Measurements from ENCODE around the gene KCNMB1.

Gene KCNMB1

DNA sequence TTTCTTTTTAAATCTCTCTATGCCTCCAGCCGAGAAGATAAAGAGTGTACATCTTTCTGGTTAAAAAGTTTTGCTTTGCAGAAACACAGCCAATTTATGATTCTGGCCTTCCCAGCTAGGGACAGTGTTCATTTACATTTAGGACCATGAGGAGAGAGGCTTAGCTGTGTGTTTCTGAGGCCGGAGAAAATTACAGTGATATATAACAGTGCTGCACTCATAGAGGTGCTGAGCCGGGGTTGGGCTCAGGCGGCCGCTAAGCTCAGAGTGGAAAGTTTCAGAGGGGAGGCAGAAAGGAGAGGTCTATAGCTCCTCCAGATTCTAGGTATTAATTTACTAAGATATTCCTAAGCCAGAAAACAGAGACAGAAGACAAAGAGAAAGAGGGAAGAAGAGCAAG is 54.5 kb downstream of the KCNMB1 start:
- DNase-seq (ENCODE audit: low read depth): no peak
- TF ChIP-seq CTCF (IDR thresholded peaks at IDR 0.05; ENCODE audit: low read length, missing control alignments): no peak
- no peak overlapping the region for H3K4me3 ChIP-seq (replicated peaks; ENCODE audit: low read depth, low read length)

DNA sequence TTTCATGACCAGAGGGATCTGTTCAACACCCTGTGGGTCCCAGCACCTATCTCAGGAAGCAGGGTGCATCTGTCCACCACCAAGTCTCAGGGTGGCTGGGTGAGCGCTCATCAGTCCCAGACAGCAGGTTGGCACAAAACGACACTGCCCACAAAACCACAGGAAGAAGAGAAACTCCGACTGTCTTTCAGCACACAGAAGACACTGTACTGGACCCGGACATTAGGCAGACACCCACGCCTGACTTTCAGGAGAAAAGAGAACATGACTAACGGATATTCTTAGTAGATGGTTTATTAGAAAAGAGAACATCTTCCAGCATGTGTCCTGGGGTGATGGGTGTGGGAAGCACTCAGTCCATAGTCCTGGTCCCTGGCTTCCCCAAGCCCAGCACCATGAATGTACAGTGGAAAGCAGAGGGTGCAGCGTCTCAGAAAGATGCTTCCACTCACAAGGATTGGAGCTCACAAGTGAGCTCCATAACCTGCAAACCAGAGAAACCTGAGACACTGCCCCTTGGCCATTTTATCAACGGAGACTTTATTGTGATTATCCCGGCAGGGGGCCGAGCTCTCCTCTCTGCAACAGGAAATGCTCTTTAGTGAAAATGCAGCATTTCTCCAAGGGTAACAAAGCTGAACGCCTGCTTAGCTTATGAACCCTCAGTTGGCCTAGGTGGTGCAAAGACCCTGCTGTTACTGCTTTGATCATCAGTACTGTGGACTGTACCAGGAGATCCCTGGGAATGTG is 55.8 kb downstream of the KCNMB1 start:
- TF ChIP-seq CTCF (IDR thresholded peaks at IDR 0.05; ENCODE audit: low read length, missing control alignments): no peak
- H3K4me3 ChIP-seq (replicated peaks; ENCODE audit: low read depth, low read length): no peak overlapping the region
- no peak for DNase-seq (ENCODE audit: low read depth)

DNA sequence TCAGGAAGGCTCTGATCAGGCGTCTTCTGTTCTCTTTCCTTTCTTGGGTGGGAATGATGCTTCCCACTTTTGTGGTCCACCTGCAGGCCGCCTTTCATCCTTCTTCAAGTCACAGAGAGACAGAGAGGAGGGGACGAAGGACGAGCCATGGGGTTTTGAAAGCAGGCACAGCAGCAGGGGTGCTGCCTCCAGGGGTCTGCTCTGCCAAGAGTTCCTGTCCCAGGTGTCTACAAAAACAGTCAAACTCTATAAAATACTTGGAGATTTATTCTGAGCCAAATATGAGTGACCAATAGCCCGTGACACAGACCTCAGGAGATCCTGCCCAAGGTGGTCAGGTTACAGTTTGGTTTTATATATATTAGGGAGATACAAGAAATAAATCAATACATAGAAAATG is 57.1 kb downstream of the KCNMB1 start:
- DNase-seq (ENCODE audit: low read depth): no peak
- TF ChIP-seq CTCF (IDR thresholded peaks at IDR 0.05; ENCODE audit: low read length, missing control alignments): no peak
- no peak overlapping the region for H3K4me3 ChIP-seq (replicated peaks; ENCODE audit: low read depth, low read length)

- no peak overlapping the region for H3K4me3 ChIP-seq (replicated peaks; ENCODE audit: low read depth, low read length)
- TF ChIP-seq CTCF (IDR thresholded peaks at IDR 0.05; ENCODE audit: low read length, missing control alignments): no peak
- no peak for DNase-seq (ENCODE audit: low read depth)
Observed at GRCh38 chr5:170330568-170331054, 58.6 kb downstream of the KCNMB1 start.

DNA sequence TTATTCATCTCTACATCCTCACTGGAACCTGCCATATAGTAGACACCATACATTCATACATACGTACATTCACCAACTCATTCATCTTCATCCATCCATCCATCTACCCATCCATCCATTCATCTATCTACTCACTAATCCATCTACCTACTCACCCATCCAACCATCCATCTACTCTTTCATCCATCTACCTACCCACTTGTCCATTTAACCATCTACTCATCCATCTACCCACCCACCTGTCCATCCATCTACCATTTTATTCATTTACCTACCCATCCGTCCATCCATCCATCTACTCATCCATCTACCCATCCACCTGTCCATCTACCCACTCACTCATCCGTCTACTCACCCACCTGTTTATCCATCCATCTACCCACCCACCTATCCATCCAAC is 59.6 kb downstream of the KCNMB1 start:
- no peak overlapping the region for H3K4me3 ChIP-seq (replicated peaks; ENCODE audit: low read depth, low read length)
- DNase-seq (ENCODE audit: low read depth): no peak
- TF ChIP-seq CTCF (IDR thresholded peaks at IDR 0.05; ENCODE audit: low read length, missing control alignments): no peak

- no peak for DNase-seq (ENCODE audit: low read depth)
- TF ChIP-seq CTCF (IDR thresholded peaks at IDR 0.05; ENCODE audit: low read length, missing control alignments): no peak
- H3K4me3 ChIP-seq (replicated peaks; ENCODE audit: low read depth, low read length): no peak overlapping the region
Observed at GRCh38 chr5:170327829-170328228, 61.3 kb downstream of the KCNMB1 start.

GRCh38 chr5:170327168-170327567 is 62.0 kb downstream of the KCNMB1 start:
- no peak for DNase-seq (ENCODE audit: low read depth)
- TF ChIP-seq CTCF (IDR thresholded peaks at IDR 0.05; ENCODE audit: low read length, missing control alignments): no peak
- no peak overlapping the region for H3K4me3 ChIP-seq (replicated peaks; ENCODE audit: low read depth, low read length)

All from fibroblast of pulmonary artery (primary cell).